A549 (cell line): ENCODE measurements around the gene ZBTB11. TPM values are rescaled to one million over a fixed set of nuclear protein-coding genes. Genes with fewer than 3 reads are reported as not detected.
"Not testable (repeated sequence)": the region's sequence is repeated elsewhere in the genome, so short reads cannot be mapped to it uniquely, and the experiment has no call there.

Experiments used
- ATAC-seq, 2 experiments: fragments of 200-7000 bp in 1 of 2; fragments of >200 bp in 1 of 2; cut with Nextera tagmentation in 1 of 2; cut with Tn5 transposase in 1 of 2; 3 replicates each; pipeline versions ENCODE4 v1.8.0 to v1.9.1; 2018 to 2020; ENCODE audit warnings: mild to moderate bottlenecking in 1 of 2, moderate library complexity in 1 of 2
- CTCF ChIA-PET: fragments of 300-600 bp; sonication (Branson Sonifier 250); formaldehyde crosslinking; extraction: SDS; loops from one replicate; lab custom pipeline; 2021; ENCODE audit warnings: antibody characterized with exemption, inconsistent platforms; lab: Yijun Ruan, JAX
- POLR2A ChIA-PET: fragments of 350-600 bp; formaldehyde crosslinking; extraction: SDS; loops from one replicate; lab custom pipeline; 2021; ENCODE audit warnings: antibody characterized with exemption, inconsistent platforms; lab: Yijun Ruan, JAX
- DNase-seq, 2 experiments: peaks; one replicate each; pipeline versions ENCODE4 v3.0.0 to v3.0.0-alpha.2; 2011 to 2016; ENCODE audit warnings: low read depth in 1 of 2, low spot score in 1 of 2
- FAIRE-seq: peaks from 2 replicates; lab custom pipeline; 2011; peaks lifted over from hg19 to GRCh38; lab: Jason Lieb, UNC
- H3K27ac ChIP-seq, 2 experiments: fragments of >200 bp; sonication (Bioruptor Twin); formaldehyde crosslinking; 3 replicates each; pipeline ENCODE4 v1.5.1; 2016 to 2017
- H3K4me1 ChIP-seq: fragments of >200 bp; sonication (Bioruptor Twin); formaldehyde crosslinking; 3 replicates; pipeline ENCODE4 v1.6.1; 2016
- H3K4me2 ChIP-seq: fragments of >200 bp; sonication (Bioruptor Twin); formaldehyde crosslinking; 3 replicates; pipeline ENCODE4 v1.6.1; 2016
- H3K4me3 ChIP-seq: fragments of >200 bp; sonication (Bioruptor Twin); formaldehyde crosslinking; 3 replicates; pipeline ENCODE4 v1.5.1; 2016
- H3K9me3 ChIP-seq: fragments of >200 bp; sonication (Bioruptor Twin); formaldehyde crosslinking; 3 replicates; pipeline ENCODE4 v1.6.1; 2016
- CBX2 ChIP-seq: fragments of 200-600 bp; sonication (generic); IDR thresholded peaks from 2 replicates; pipeline ENCODE4 v1.6.1; 2016; ENCODE audit warnings: low read depth, mild to moderate bottlenecking, borderline replicate concordance
- E2F6 ChIP-seq: IDR thresholded peaks from 2 replicates; pipeline ENCODE4 v1.6.1; 2012; ENCODE audit warnings: low read depth, borderline replicate concordance
- EHF ChIP-seq: fragments of 250-450 bp; sonication (Bioruptor Pico); IDR thresholded peaks from 2 replicates; pipeline ENCODE4 v1.5.0; 2020; ENCODE audit warnings: mild to moderate bottlenecking
- EHMT2 ChIP-seq: fragments of 200-600 bp; sonication (generic); IDR thresholded peaks from 2 replicates; pipeline ENCODE4 v1.6.1; 2016; ENCODE audit warnings: antibody characterized with exemption, low read depth, mild to moderate bottlenecking, moderate library complexity
- ELK1 ChIP-seq: fragments of 150-350 bp; IDR thresholded peaks from 2 replicates; pipeline ENCODE4 v1.6.1; 2014; ENCODE audit warnings: low read depth, mild to moderate bottlenecking, low read length
- ESRRA ChIP-seq: fragments of 150-350 bp; IDR thresholded peaks from 2 replicates; pipeline ENCODE4 v1.6.1; 2014; ENCODE audit warnings: mild to moderate bottlenecking, low read length, borderline replicate concordance
- GATA3 ChIP-seq: IDR thresholded peaks from 2 replicates; pipeline ENCODE4 v1.6.1; 2012; ENCODE audit warnings: borderline replicate concordance
- HDAC2 ChIP-seq: fragments of 200-600 bp; sonication (generic); IDR thresholded peaks from 2 replicates; pipeline ENCODE4 v1.6.1; 2016
- HES2 ChIP-seq: fragments of >200 bp; sonication (Bioruptor Twin); formaldehyde crosslinking; IDR thresholded peaks from 2 replicates; pipeline ENCODE4 v1.6.1; 2016
- HEYL ChIP-seq: fragments of 250-450 bp; sonication (Bioruptor Pico); IDR thresholded peaks from 2 replicates; pipeline ENCODE4 v1.8.0; 2021; ENCODE audit warnings: mild to moderate bottlenecking, moderate library complexity
- HMGXB4 ChIP-seq: fragments of 250-450 bp; sonication (Bioruptor Pico); IDR thresholded peaks from 2 replicates; pipeline ENCODE4 v1.5.0; 2021; ENCODE audit warnings: mild to moderate bottlenecking, moderate library complexity, borderline replicate concordance
- HOXA7 ChIP-seq: fragments of 250-450 bp; sonication (Bioruptor Pico); IDR thresholded peaks from 2 replicates; pipeline ENCODE4 v1.5.0; 2020; ENCODE audit warnings: mild to moderate bottlenecking, moderate library complexity
- KDM5A ChIP-seq: fragments of 200-600 bp; sonication (generic); IDR thresholded peaks from 2 replicates; pipeline ENCODE4 v1.6.1; 2016; ENCODE audit warnings: antibody characterized with exemption, mild to moderate bottlenecking
- MAFK ChIP-seq: fragments of 450-650 bp; IDR thresholded peaks from 2 replicates; pipeline ENCODE4 v1.6.1; 2014; ENCODE audit not compliant: partially characterized antibody
- MAZ ChIP-seq: fragments of 150-350 bp; IDR thresholded peaks from 2 replicates; pipeline ENCODE4 v1.6.1; 2014; ENCODE audit warnings: antibody characterized with exemption, low read depth, low read length, borderline replicate concordance
- NFE2L2 ChIP-seq: fragments of 150-350 bp; conservative IDR thresholded peaks from 2 replicates; pipeline ENCODE4 v1.6.1; 2014; ENCODE audit warnings: low read length
- NR3C1 ChIP-seq: fragments of >200 bp; sonication (Bioruptor Twin); formaldehyde crosslinking; IDR thresholded peaks from 3 replicates; pipeline ENCODE4 v1.6.1; 2017
- PBX3 ChIP-seq: IDR thresholded peaks from 2 replicates; pipeline ENCODE4 v1.6.1; 2012
- POLR2AphosphoS2 ChIP-seq: conservative IDR thresholded peaks from 2 replicates; pipeline ENCODE4 v1.6.1; 2012; ENCODE audit warnings: low read length, improper control_type of control experiment, inconsistent platforms
- RARB ChIP-seq: fragments of 250-450 bp; sonication (Bioruptor Pico); IDR thresholded peaks from 2 replicates; pipeline ENCODE4 v1.8.0; 2021; ENCODE audit warnings: mild to moderate bottlenecking, moderate library complexity
- RCOR1 ChIP-seq: fragments of 150-350 bp; IDR thresholded peaks from 2 replicates; pipeline ENCODE4 v1.6.1; 2014; ENCODE audit warnings: antibody characterized with exemption, low read length, low read depth
- SMC3 ChIP-seq: fragments of >200 bp; sonication (Bioruptor Twin); formaldehyde crosslinking; IDR thresholded peaks from 3 replicates; pipeline ENCODE4 v1.6.1; 2018; ENCODE audit warnings: inconsistent platforms
- TP53 ChIP-seq: fragments of 250-450 bp; sonication (Bioruptor Pico); IDR thresholded peaks from 2 replicates; pipeline ENCODE4 v1.5.0; 2021; ENCODE audit warnings: mild to moderate bottlenecking, moderate library complexity
- USF2 ChIP-seq: fragments of 450-650 bp; IDR thresholded peaks from 2 replicates; pipeline ENCODE4 v1.6.1; 2014; ENCODE audit warnings: antibody characterized with exemption
- ZC3H11A ChIP-seq: fragments of 450-650 bp; IDR thresholded peaks from 2 replicates; pipeline ENCODE4 v1.6.1; 2014; ENCODE audit warnings: antibody characterized with exemption, mild to moderate bottlenecking
- WGBS: methylation state at CpG from one replicate; pipeline ENCODE4 v1.1.6; 2017; ENCODE audit errors: missing lambda C conversion rate; 5-methylcytosine and 5-hydroxymethylcytosine counted together
- polyA plus RNA-seq, 4 experiments: library from polyadenylated mRNA; depleted of rRNA in 3 of 4; stranded (reverse); fragments of >200 nt; fragmentation: RNase III in 1 of 4; extraction: RNeasy Plus Mini Kit Qiagen cat#74134 plus additional on column Dnase treatment in 1 of 4; gene quantifications; 2 replicates in 3 of 4; 3 replicates in 1 of 4; pipeline ENCODE4 v1.2.3, GENCODE V29; 2011 to 2017

Gene ZBTB11
- polyA plus RNA-seq, 2 of the 4 experiments (the other 2 are of a cell fraction), result 11.3 to 24.3 TPM

GRCh38 chr3:101632586-101632985 lies 44.3 kb downstream of the ZBTB11 start:
- no peak overlapping the region for H3K27ac ChIP-seq
- H3K4me1 ChIP-seq, result no peaks in the 10 kb centered on the region
- 63% methylated on average over 11 of the region's 11 CpGs for WGBS
- FAIRE-seq (no peak), DNase-seq (no peak), ATAC-seq (no peak)
- no peaks in the 10 kb centered on the region for H3K9me3 ChIP-seq
- no peak overlapping the region for H3K4me3 ChIP-seq
- no peak overlapping the region for H3K4me2 ChIP-seq
- TF ChIP-seq HOXA7 (CRISPR knock-in tag), result no peak
- no peak for TF ChIP-seq ZC3H11A
- TF ChIP-seq EHMT2, result no peak
- no peak for TF ChIP-seq USF2
- no peak for TF ChIP-seq POLR2AphosphoS2
- no peak for TF ChIP-seq RARB
- no peak for TF ChIP-seq TP53
- no peak for TF ChIP-seq ESRRA
- ChIA-PET CTCF (interaction anchor here (1.7 kb wide), 1 partner anchor 59 kb away, joined by 4 read pairs; the partner anchor contains the start of gene PCNP), POLR2A (no interaction called here)

- ATAC-seq, H3K4me1 ChIP-seq, H3K9me3 ChIP-seq, H3K27ac ChIP-seq, POLR2A ChIA-PET, H3K4me3 ChIP-seq, H3K4me2 ChIP-seq, FAIRE-seq, DNase-seq: not testable (repeated sequence)
- CTCF ChIA-PET, result interaction anchor here (1.7 kb wide), 1 partner anchor 58 kb away, joined by 4 read pairs; the partner anchor contains the start of gene PCNP
- 84% methylated on average over 8 of the region's 8 CpGs for WGBS
Observed at GRCh38 chr3:101631959-101632358, 45.0 kb downstream of the ZBTB11 start.

GRCh38 chr3:101631098-101631796 lies 45.7 kb downstream of the ZBTB11 start:
- ChIA-PET CTCF (interaction anchor here (1.0 to 1.7 kb wide), 2 partner anchors 14 to 57 kb away, joined by 4 read pairs; partner anchors contain the start of gene PCNP), POLR2A (no interaction called here)
- no peak overlapping the region for H3K4me3 ChIP-seq
- no peak overlapping the region for H3K27ac ChIP-seq
- H3K9me3 ChIP-seq, result no peaks in the 10 kb centered on the region
- DNase-seq, result no peak
- TF ChIP-seq HDAC2 (no peak), HES2 (no peak), HEYL (no peak), NFE2L2 (no peak), E2F6 (no peak)
- ATAC-seq, result no peak
- no peak overlapping the region for H3K4me2 ChIP-seq
- no peaks in the 10 kb centered on the region for H3K4me1 ChIP-seq
- no peak for FAIRE-seq
- 100% methylated on average over 1 of the region's 1 CpG for WGBS

- no peak overlapping the region for H3K4me3 ChIP-seq
- DNase-seq, result no peak
- TF ChIP-seq KDM5A (no peak), MAZ (no peak), NR3C1 (no peak), HMGXB4 (CRISPR knock-in tag) (no peak), GATA3 (no peak), PBX3 (no peak), ZC3H11A (no peak), RCOR1 (no peak), CBX2 (no peak), POLR2AphosphoS2 (no peak), SMC3 (no peak), ELK1 (no peak), EHF (CRISPR knock-in tag) (no peak), MAFK (no peak)
- H3K4me1 ChIP-seq, result no peaks in the 10 kb centered on the region
- no peak overlapping the region for H3K4me2 ChIP-seq
- no peak for FAIRE-seq
- no peaks in the 10 kb centered on the region for H3K9me3 ChIP-seq
- no peak for ATAC-seq
- ChIA-PET CTCF (no interaction called here), POLR2A (no interaction called here)
- no peak overlapping the region for H3K27ac ChIP-seq
Observed at GRCh38 chr3:101629219-101629618, 47.7 kb downstream of the ZBTB11 start.
